Stimulated activated CD8-positive, alpha-beta memory T cell treated with anti-CD3 and anti-CD28 coated beads, Interleukin-4, amount 100 ng/mL, for 1 hour (primary cell): ENCODE results near the gene ALDH1A2.
"Not testable (repeated sequence)": the region's sequence is repeated elsewhere in the genome, so short reads cannot be mapped to it uniquely, and the experiment has no call there.

Source experiments
- DNase-seq, 2 donors: peaks; one replicate each; pipeline ENCODE4 v3.0.0-alpha.2; 2020; ENCODE audit warnings: low read depth in 2 of 2, low spot score in 1 of 2

The ALDH1A2 gene

GRCh38 chr15:58043192-58043903 is 22.2 kb downstream of the ALDH1A2 start:
- no peak for DNase-seq

GRCh38 chr15:58042006-58042405 is 23.5 kb downstream of the ALDH1A2 start:
- DNase-seq, result no peak

DNA sequence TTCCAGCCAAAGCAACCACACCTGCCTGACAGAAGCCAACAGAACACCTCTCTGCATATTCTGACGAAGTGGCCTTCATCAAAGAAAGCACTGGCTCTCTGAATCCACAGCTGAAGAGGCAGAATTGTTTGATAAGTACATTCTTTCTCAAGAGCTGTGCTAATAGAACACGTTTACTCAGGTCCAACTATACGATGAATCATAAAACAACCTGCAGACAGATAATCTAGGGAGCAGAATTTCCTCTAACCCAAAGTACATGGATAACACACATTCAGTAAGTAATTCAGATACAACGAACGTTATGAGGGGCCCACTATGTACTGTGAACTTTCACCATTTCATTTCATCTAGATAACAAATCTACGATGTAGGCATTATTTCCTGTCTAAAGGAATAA is 25.4 kb downstream of the ALDH1A2 start:
- no peak for DNase-seq

- no peak for DNase-seq
Observed at GRCh38 chr15:58039079-58040035, 26.2 kb downstream of the ALDH1A2 start.

GRCh38 chr15:58038426-58039078 is 27.0 kb downstream of the ALDH1A2 start:
- no peak for DNase-seq

- DNase-seq, result no peak
Observed at GRCh38 chr15:58037723-58038301, 27.7 kb downstream of the ALDH1A2 start.

DNA sequence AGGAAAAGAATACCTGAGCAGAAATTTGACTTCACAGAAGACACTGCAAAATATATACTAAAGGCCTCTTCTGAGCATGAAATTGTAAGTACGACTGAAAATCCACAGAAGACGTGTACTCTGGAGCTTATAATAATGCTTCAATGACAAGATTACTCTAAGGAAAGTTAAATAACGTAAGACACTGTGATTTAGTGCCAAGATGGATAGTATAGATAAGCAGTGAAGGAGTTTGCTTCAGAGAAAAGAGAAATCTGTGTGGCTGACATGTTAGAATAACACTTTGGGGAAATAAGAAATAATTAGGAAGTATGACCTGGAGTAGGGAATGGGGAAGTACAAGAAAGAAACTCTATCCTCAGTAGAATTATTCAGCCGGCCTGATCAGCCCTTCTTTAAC is 28.9 kb downstream of the ALDH1A2 start:
- DNase-seq, result no peak

DNA sequence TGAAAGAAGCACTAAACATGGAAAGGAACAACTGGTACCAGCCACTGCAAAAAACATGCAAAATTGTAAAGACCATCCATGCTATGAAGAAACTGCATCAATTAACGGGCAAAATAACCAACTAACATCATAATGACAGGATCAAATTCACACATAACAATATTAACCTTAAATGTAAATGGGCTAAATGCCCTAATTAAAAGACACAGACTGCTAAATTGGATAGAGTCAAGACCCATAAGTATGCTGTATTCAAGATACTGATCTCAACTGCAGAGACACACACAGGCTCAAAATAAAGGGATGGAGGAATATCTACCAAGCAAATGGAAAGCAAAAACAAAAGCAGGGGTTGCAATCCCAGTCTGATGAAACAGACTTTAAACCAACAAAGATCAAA is 37.1 kb downstream of the ALDH1A2 start:
- DNase-seq, result not testable (repeated sequence)

DNA sequence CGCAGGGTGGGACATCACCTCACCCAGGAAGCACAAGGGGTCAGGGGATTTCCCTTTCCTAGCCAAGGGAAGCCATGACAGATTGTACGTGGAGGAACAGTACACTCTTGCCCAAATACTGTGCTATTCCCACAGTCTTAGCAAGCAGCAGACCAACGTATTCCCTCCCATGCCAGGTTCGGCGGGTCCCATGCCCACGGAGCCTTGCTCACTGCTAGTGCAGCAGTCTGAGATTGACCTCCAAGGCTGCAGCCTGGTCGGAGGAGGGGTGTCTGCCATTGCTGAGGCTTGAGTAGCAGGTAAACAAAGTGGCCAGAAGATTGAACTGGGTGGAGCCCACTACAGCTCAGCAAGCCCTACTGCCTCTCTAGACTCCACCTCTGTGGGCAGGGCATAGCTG is 39.0 kb downstream of the ALDH1A2 start:
- no peak for DNase-seq

GRCh38 chr15:58026051-58026450 is 39.5 kb downstream of the ALDH1A2 start:
- DNase-seq, result no peak

DNA sequence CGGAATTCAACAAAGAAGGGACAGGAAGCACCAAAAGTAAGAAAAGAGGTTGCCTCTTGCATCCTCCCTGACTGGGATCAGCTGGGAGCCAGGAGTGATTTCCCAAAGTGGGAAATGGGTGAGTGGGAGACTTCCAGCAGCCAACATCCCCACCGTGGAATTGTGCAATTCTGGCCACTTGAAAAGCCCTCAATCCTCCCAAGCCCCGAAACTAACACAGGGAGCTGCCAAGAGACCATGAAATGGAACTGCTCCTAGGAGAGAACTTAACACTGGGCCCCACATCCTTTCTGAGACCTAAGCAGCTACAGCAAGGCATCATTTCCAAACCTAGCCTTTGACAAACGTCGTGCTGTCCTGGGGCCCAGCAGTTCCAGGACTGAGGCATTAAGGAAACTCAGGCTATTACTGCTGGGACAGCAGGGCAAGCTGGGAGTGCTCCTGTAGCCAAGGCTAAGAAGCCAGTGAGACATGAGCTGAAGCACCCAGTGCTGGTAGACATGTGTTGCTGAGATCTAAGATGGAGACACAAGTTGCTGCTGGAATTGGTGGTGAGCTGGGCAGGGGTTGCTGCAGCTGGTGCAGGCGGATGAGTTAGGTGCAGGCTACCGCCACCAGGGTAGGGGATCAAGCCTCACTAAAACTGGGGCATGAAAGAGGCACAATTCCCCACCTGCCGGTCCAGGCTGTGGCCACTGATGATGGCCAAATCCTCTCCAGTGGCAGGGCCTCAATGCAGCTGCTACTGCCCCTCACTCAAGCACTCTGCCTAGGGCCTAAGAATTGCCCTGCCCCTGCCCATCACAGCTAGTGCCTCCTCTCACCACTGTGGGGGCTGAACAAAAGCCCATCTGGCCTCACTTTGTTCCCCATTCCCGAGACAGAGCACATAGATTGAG is 43.9 kb downstream of the ALDH1A2 start:
- no peak for DNase-seq

GRCh38 chr15:58019503-58020376 is 45.8 kb downstream of the ALDH1A2 start:
- no peak for DNase-seq

DNA sequence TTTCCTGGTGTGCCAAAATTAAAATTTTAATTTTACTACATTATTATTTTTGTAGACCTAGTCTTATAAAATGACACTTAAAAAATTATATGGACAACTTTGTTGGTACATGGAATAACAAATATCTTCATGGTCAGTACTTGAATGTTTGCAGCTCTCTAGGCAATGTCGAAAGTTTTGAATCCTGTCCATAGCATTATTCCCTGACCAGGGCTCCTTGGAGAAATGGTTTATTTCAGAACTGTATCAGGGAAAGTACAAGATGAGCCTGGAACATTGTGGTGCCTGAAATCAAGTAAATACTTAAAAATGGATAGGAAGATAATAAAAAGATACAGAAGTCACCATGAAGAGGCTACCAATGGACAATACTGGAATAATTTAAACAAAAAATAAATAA is 47.6 kb downstream of the ALDH1A2 start:
- no peak for DNase-seq

GRCh38 chr15:58016581-58017175 is 48.8 kb downstream of the ALDH1A2 start:
- no peak for DNase-seq

GRCh38 chr15:58015565-58015964 is 49.9 kb downstream of the ALDH1A2 start:
- no peak for DNase-seq

DNA sequence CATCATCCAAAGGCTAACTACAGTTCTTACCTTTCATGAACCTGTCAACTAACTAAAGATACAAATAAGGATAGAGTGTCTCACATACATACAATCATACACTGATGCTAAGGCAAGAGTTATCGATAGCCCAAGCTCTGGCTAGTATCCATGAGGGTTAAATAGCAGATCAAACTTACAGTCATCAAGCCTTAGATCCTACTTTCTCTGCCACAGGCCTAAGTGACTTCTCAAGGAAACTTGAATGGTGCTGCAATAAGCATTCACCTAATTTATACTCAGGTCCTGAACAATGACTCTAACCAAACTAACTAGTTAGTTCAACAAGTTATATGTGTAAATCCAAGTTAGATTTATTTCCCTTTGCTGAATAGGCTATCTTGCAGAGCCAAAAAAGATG is 51.0 kb downstream of the ALDH1A2 start:
- no peak for DNase-seq

DNA sequence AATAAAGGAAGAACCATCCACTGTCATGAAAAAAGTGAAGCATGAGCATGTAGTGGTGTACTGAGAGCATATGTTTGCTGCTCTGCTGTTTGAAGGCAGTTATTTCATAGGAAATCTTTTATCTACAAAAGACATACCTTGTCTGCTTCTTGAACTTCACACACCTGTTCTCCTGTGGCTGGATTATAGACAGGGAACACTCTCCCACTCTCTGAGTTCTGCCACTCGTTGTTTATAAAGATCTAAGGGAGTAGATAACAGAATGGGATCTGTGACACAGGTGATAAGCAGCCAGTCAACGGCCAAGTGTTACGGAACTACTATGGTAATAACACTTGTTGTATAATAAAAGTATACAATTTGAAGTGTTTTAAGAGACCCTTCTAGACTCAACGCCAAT is 51.5 kb downstream of the ALDH1A2 start:
- no peak for DNase-seq

GRCh38 chr15:58010983-58011382 is 54.5 kb downstream of the ALDH1A2 start:
- DNase-seq, result no peak

DNA sequence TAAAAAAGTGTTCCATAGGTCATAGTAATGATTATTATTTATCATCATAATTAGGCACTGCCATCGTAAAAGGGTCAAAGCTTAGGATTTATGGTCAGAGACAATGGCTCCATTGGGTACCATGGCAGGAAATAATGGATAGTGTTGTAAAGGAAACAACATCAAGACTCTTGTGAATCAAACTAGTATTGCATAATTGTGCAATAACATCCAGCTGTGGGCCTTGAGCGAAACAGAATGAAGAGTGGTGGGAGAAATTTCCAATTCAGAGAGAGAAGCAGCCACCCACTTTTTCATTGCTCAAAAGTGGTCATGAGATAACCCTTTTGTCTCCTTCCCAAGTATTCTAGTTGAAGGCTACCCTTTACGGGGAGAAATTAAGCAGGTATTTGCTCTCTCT is 61.7 kb downstream of the ALDH1A2 start:
- DNase-seq, result no peak
